Keratinocyte (primary cell): ENCODE measurements around the gene APOBEC4.

Experiments
- EZH2 ChIP-seq: IDR thresholded peaks from one replicate; pipeline ENCODE4 v1.6.1; 2012; ENCODE audit warnings: inconsistent platforms, mild to moderate bottlenecking, low read length, moderate library complexity
- TF ChIP-seq, protein P1 (sequence below), 3 experiments: IDR thresholded peaks in 1 of 3; conservative IDR thresholded peaks in 1 of 3; optimal IDR thresholded peaks in 1 of 3; 2 replicates in 2 of 3; 3 replicates in 1 of 3; pipeline versions ENCODE3 to v1.5.1; 2011; ENCODE audit warnings: low read length in 3 of 3, mild to moderate bottlenecking in 3 of 3, moderate library complexity in 2 of 3, control low read depth in 1 of 3, inconsistent platforms in 1 of 3; ENCODE audit not compliant: insufficient read depth in 2 of 3; ENCODE audit errors: extremely low read depth in 1 of 3

DNA sequence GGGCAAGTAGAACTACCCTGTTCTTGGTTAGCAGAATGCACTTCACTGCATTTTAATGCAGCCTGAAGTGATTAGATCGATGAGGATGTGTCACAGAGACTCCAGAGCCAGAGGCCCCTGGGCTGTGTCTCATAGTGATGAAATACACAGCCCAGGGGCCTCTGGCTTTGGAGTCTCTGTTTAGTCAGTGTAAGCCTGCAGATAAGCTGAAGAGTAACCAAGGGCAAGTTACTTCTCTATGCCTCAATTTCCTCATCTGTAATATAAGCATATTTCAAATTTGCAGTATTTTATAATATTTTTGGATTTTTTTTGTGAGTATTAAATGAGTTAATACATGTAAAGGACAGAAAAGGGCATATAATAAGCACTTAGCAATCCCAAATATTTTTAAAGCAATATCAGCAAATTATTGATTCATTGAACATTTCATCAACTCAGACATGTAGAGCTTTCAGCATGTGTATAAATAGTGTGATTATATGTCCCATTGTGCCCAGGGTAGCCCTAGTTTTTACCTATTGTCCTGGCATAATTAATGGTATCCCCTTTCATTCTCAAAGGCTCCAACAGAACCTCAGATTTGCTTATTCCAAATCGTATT, 23.6 kb upstream of the APOBEC4 start:
- TF ChIP-seq, protein P1, sequence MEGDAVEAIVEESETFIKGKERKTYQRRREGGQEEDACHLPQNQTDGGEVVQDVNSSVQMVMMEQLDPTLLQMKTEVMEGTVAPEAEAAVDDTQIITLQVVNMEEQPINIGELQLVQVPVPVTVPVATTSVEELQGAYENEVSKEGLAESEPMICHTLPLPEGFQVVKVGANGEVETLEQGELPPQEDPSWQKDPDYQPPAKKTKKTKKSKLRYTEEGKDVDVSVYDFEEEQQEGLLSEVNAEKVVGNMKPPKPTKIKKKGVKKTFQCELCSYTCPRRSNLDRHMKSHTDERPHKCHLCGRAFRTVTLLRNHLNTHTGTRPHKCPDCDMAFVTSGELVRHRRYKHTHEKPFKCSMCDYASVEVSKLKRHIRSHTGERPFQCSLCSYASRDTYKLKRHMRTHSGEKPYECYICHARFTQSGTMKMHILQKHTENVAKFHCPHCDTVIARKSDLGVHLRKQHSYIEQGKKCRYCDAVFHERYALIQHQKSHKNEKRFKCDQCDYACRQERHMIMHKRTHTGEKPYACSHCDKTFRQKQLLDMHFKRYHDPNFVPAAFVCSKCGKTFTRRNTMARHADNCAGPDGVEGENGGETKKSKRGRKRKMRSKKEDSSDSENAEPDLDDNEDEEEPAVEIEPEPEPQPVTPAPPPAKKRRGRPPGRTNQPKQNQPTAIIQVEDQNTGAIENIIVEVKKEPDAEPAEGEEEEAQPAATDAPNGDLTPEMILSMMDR (optimal IDR thresholded peaks at IDR 0.05 in 1 of 3, IDR thresholded peaks at IDR 0.05 in 1 of 3, conservative IDR thresholded peaks at IDR 0.05 in 1 of 3; ENCODE audit: extremely low read depth in 1 of 3, insufficient read depth in 2 of 3, low read length in 3 of 3) = no peak
- no peak for TF ChIP-seq EZH2
